Hepatic stellate cell (primary cell): Measurements from ENCODE around the gene PRAMEF5.
"Not testable (repeated sequence)": the region's sequence is repeated elsewhere in the genome, so short reads cannot be mapped to it uniquely, and the experiment has no call there.

Experiments
- DNase-seq: peaks from one replicate; pipeline ENCODE4 v3.0.0; 2011; ENCODE audit warnings: low spot score

PRAMEF5 gene

DNA sequence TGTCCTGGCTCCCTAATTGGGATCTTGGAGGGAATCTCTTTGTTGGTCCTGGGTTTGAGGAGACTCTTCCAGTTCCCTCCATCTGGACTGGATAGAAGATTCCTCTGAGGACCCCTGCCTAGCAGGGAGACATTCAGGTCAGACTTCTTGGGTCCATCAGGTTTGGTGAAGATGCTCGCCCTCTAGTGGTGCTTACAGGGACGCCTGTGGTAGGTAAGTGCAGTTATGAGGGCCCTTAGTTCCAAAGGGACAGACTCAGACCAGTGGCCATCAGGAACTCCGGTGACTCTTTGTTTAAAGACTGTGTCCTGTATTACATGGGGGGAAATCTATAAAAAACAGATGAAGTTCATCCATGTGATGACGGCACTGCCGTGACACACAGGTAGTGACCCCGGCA lies 23.0 kb downstream of the PRAMEF5 start:
- not testable (repeated sequence) for DNase-seq

DNA sequence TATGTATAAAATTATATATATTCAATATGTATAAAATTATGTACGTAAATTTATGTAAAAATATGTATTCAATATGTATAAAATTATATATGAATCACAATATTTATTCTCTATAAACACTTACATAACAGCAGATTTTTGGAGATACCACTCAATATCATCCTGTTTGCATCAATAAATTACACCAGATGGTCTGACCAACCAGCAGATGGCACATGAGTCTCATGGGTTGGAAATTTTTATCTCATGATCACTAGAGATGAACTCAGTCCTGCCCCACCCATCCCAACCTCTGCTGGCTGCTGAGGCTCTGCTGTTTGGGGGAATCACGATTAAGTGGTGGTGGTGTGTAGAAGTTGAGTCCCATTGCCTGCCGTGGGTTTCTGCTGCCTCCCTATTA lies 25.6 kb downstream of the PRAMEF5 start:
- not testable (repeated sequence) for DNase-seq

DNA sequence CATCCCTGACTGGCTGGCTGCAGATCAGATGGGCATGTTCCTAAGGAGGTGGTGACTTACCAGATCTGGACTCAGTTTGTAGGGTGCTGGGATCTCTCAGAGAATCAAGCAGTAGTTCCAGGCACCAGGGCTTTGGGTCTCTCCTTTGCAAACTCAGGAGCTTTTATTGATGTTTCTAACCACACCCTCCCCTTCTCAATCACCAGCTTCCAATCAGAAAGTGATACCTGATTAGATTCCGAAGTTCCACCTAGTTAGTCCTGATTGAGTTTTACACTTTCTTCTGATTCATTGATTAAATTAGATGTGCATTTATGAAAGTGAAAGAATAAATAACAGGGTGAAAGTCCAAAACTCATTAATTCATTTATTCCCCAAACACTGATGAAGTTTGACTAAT lies 31.0 kb downstream of the PRAMEF5 start, which contains the start of gene PRAMEF8:
Gene PRAMEF8, minus strand, starts transcription at position 101 of the 400 bp plus-strand sequence. CDS start 1,046 bp downstream, outside the sequence.
- not testable (repeated sequence) for DNase-seq

- DNase-seq, result not testable (repeated sequence)
Measured at GRCh38 chr1:13289030-13289429, 35.0 kb downstream of the PRAMEF5 start.

- not testable (repeated sequence) for DNase-seq
Measured at GRCh38 chr1:13297216-13297931, 43.4 kb downstream of the PRAMEF5 start.

- DNase-seq, result not testable (repeated sequence)
Measured at GRCh38 chr1:13298699-13299098, 44.7 kb downstream of the PRAMEF5 start.

DNA sequence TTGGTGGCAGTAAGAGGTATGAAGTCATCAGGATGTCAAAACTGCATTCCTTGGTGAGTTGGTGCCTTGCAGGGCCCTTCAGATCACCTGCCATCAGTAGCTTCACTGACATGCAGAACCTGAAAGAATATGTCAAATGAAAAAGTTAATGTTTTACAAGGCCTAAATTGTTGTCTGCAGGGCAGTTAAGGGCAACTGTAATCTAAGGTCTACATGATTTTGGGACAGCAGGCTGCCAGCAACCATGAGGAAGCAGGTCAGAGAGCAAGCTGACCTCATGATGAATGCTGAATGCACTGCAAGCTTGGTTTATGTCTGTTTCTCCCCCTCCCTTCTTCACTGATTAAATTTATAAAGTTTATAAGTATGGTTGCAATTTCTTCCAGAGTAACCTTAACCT lies 48.2 kb downstream of the PRAMEF5 start:
- DNase-seq, result not testable (repeated sequence)

DNA sequence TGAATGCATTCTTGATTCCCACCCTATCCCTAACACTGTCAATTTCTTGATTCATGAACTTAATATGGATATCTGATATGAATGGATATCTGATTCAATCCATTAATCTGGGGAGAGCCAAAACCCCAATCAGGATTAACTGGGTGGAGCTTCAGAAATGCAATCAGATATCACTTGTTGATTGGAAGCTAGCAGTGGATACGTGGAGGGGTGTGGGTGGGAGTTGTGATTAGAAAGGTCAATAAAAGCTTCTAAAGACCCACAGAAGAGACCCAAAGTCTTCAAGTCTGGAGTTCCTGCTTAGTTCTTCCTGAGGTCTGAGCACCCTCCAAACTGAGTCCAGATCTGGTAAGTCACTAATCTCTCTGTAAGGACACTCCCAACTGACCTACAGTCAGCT lies 49.2 kb downstream of the PRAMEF5 start, which contains the start of gene PRAMEF33:
Gene PRAMEF33, plus strand, starts transcription at position 301 of the 400 bp plus-strand sequence. CDS start 2,416 bp downstream, outside the sequence.
- DNase-seq, result not testable (repeated sequence)
